Neural crest cell (in vitro differentiated cells): ENCODE data around the gene RPS2. TPM values are rescaled to one million over a fixed set of nuclear protein-coding genes. Genes with fewer than 3 reads are reported as not detected.
A peak's percentile ranks its signal among the peaks of the same experiment; 100 is the strongest.

Source experiments
- DNase-seq: peaks from one replicate; pipeline ENCODE4 v3.0.0; 2021; ENCODE audit warnings: low read depth, mixed read lengths, low spot score
- H3K27ac Mint-ChIP-seq: one replicate; pipeline ENCODE4 v1.8.0; 2021; ENCODE audit warnings: mild to moderate bottlenecking, mixed read lengths; ENCODE audit not compliant: unreplicated experiment
- H3K27me3 Mint-ChIP-seq: 2 replicates; pipeline ENCODE4 v1.8.0; 2021; ENCODE audit warnings: low read depth, mild to moderate bottlenecking, mixed read lengths
- H3K36me3 Mint-ChIP-seq: 2 replicates; pipeline ENCODE4 v1.8.0; 2021; ENCODE audit warnings: low read depth, mild to moderate bottlenecking, mixed read lengths
- H3K4me1 Mint-ChIP-seq: 2 replicates; pipeline ENCODE4 v1.8.0; 2021; ENCODE audit warnings: mixed read lengths
- H3K4me3 Mint-ChIP-seq: one replicate; pipeline ENCODE4 v1.8.0; 2021; ENCODE audit warnings: mild to moderate bottlenecking, mixed read lengths
- H3K9me3 Mint-ChIP-seq: 2 replicates; pipeline ENCODE4 v1.8.0; 2021; ENCODE audit warnings: mixed read lengths
- CTCF ChIP-seq: fragments of 200-600 bp; sonication (generic); conservative IDR thresholded peaks from 2 replicates; pipeline ENCODE4 v1.5.0; 2021; ENCODE audit warnings: antibody characterized with exemption, mild to moderate bottlenecking
- total RNA-seq: library from RNA; stranded (reverse); gene quantifications from 2 replicates; pipeline ENCODE4 v1.2.1, GENCODE V29; 2021

Gene RPS2
- total RNA-seq, 1 donor from 2014 or later, result 3,508 TPM

- no peak for DNase-seq
- H3K36me3 Mint-ChIP-seq, result peaks cover 25% of the 10 kb centered on the region
- no peak overlapping the region for H3K27ac Mint-ChIP-seq
- peaks cover 7% of the 10 kb centered on the region for H3K4me1 Mint-ChIP-seq
- H3K27me3 Mint-ChIP-seq, result peaks cover 72% of the 10 kb centered on the region
- no peaks in the 10 kb centered on the region for H3K9me3 Mint-ChIP-seq
- H3K4me3 Mint-ChIP-seq, result peak overlapping the region; percentile 51
- no peak for TF ChIP-seq CTCF
These were observed 26.5 kb upstream of the RPS2 start for GRCh38 chr16:1991135-1991551.

GRCh38 chr16:1990351-1991134 is 25.9 kb upstream of the RPS2 start:
- peaks cover 7% of the 10 kb centered on the region for H3K4me1 Mint-ChIP-seq
- H3K4me3 Mint-ChIP-seq, result peak overlapping the region; percentile 38
- no peak for TF ChIP-seq CTCF
- no peak overlapping the region for H3K27ac Mint-ChIP-seq
- DNase-seq, result no peak
- H3K9me3 Mint-ChIP-seq, result no peaks in the 10 kb centered on the region
- H3K36me3 Mint-ChIP-seq, result peaks cover 24% of the 10 kb centered on the region
- peaks cover 69% of the 10 kb centered on the region for H3K27me3 Mint-ChIP-seq

GRCh38 chr16:1990101-1990350 is 25.4 kb upstream of the RPS2 start:
- no peak for TF ChIP-seq CTCF
- peaks cover 11% of the 10 kb centered on the region for H3K4me1 Mint-ChIP-seq
- H3K9me3 Mint-ChIP-seq, result no peaks in the 10 kb centered on the region
- DNase-seq, result no peak
- no peak overlapping the region for H3K27ac Mint-ChIP-seq
- peaks cover 20% of the 10 kb centered on the region for H3K36me3 Mint-ChIP-seq
- H3K27me3 Mint-ChIP-seq, result peaks cover 66% of the 10 kb centered on the region
- H3K4me3 Mint-ChIP-seq, result no peak overlapping the region

GRCh38 chr16:1989209-1990100 is 24.8 kb upstream of the RPS2 start, which contains the start of gene SYNGR3:
Gene SYNGR3, plus strand, starts transcription at chr16:1989970. Its CDS starts 133 bp downstream, at chr16:1990103.
- Mint-ChIP-seq H3K27me3 (peaks cover 69% of the 10 kb centered on the region), H3K4me1 (peaks cover 16% of the 10 kb centered on the region), H3K4me3 (peak within 1 kb of the TSS; percentile 87), H3K27ac (no peak within 1 kb of the TSS), H3K9me3 (no peaks in the 10 kb centered on the region), H3K36me3 (peaks cover 20% of the 10 kb centered on the region)
- no peak for TF ChIP-seq CTCF
- no peak for DNase-seq

GRCh38 chr16:1987198-1987597 is 22.6 kb upstream of the RPS2 start:
- Mint-ChIP-seq H3K9me3 (no peaks in the 10 kb centered on the region), H3K4me3 (peak overlapping the region; percentile 78), H3K36me3 (peaks cover 18% of the 10 kb centered on the region), H3K27ac (no peak overlapping the region), H3K27me3 (peaks cover 68% of the 10 kb centered on the region), H3K4me1 (peaks cover 29% of the 10 kb centered on the region)
- DNase-seq, result no peak
- TF ChIP-seq CTCF, result no peak
